ENCODE data around the gene KCNH5. TPM values are rescaled to one million over a fixed set of nuclear protein-coding genes. Genes with fewer than 3 reads are reported as not detected.
"Not testable (repeated sequence)": the region's sequence is repeated elsewhere in the genome, so short reads cannot be mapped to it uniquely, and the experiment has no call there.

The KCNH5 gene
- total RNA-seq, 1 donor from 2014 or later: 0.29 TPM

DNA sequence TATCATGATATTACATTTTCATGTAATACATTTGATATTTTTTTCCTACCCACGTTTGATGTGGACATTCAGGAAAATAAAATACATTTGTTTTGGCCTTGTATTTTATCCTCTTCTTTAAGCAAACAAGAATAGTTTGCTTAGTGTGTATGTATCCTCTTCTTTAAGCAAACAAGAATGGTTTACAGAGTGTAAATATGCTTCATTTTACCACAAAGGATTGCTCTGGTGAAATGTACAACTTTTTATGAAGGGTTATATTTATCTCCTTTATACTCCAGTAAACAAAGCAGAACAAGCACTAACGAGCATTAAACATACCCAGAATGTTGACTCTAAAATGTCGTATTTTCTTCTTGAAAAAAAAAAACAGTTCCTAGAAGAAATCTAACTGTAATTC is 244.7 kb downstream of the KCNH5 start:
- intact Hi-C loops (cut with DNase I): no loop called here
- no peak for ATAC-seq

DNA sequence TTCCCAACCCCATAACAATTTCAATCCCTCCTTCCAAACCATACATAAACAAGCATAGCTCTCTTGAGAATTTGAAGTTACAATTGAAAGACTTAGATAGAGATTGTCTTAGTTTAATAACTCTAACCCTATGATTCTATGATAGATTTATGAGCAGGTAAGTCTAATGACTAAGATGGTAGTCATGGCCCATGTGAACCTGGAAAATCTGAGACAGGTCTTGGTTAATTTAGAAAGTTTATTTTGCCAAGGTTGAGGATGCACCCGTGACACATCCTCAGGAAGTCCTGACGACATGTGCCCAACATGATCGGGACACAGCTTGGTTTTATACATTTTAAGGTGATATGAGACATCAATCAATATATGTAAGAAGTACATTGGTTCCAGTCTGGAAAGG is 248.8 kb downstream of the KCNH5 start:
- intact Hi-C loops (cut with DNase I): no loop called here
- ATAC-seq (no peak), DNase-seq (no peak)
- no peak overlapping the region for H3K4me3 ChIP-seq
- H3K9me3 ChIP-seq: no peaks in the 10 kb centered on the region
- no peaks in the 10 kb centered on the region for H3K4me1 ChIP-seq
- H3K27ac ChIP-seq: no peak overlapping the region
- TF ChIP-seq, protein P1, sequence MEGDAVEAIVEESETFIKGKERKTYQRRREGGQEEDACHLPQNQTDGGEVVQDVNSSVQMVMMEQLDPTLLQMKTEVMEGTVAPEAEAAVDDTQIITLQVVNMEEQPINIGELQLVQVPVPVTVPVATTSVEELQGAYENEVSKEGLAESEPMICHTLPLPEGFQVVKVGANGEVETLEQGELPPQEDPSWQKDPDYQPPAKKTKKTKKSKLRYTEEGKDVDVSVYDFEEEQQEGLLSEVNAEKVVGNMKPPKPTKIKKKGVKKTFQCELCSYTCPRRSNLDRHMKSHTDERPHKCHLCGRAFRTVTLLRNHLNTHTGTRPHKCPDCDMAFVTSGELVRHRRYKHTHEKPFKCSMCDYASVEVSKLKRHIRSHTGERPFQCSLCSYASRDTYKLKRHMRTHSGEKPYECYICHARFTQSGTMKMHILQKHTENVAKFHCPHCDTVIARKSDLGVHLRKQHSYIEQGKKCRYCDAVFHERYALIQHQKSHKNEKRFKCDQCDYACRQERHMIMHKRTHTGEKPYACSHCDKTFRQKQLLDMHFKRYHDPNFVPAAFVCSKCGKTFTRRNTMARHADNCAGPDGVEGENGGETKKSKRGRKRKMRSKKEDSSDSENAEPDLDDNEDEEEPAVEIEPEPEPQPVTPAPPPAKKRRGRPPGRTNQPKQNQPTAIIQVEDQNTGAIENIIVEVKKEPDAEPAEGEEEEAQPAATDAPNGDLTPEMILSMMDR (IDR thresholded peaks at IDR 0.05): no peak
- H3K36me3 ChIP-seq: no peaks in the 10 kb centered on the region
- no peaks in the 10 kb centered on the region for H3K27me3 ChIP-seq

More for the DNA sequence above, 244.7 kb downstream of the KCNH5 start:
- Histone ChIP-seq H3K4me1 (no peaks in the 10 kb centered on the region), H3K4me3 (no peak overlapping the region), H3K36me3 (no peaks in the 10 kb centered on the region), H3K27me3 (no peaks in the 10 kb centered on the region), H3K9me3 (no peaks in the 10 kb centered on the region), H3K27ac (no peak overlapping the region)
- no peak for DNase-seq
- TF ChIP-seq, protein P1 (IDR thresholded peaks at IDR 0.05): no peak

DNA sequence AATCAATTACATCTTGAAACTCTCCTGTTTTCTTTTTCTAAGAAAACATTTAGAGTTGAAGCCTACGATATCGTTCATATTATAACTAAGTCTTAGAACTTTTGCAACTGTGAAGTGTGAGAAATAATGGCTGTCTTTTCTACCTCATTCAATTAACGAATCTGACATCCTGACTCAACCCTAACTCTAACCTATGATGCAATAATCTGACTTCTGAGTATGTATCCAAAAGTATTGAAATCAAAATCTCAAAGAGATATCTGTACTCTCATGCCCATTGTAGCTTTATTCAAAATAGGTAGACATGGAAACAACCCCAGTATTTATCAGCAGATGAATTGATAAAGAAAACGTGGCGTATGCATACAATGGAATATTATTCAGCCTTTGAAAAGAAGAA is 252.7 kb downstream of the KCNH5 start:
- H3K27ac ChIP-seq: no peak overlapping the region
- H3K4me1 ChIP-seq: no peaks in the 10 kb centered on the region
- intact Hi-C loops (cut with DNase I): no loop called here
- no peaks in the 10 kb centered on the region for H3K9me3 ChIP-seq
- no peak overlapping the region for H3K4me3 ChIP-seq
- H3K27me3 ChIP-seq: no peaks in the 10 kb centered on the region
- no peak for DNase-seq
- ATAC-seq: no peak
- TF ChIP-seq, protein P1 (IDR thresholded peaks at IDR 0.05): no peak
- H3K36me3 ChIP-seq: no peaks in the 10 kb centered on the region

DNA sequence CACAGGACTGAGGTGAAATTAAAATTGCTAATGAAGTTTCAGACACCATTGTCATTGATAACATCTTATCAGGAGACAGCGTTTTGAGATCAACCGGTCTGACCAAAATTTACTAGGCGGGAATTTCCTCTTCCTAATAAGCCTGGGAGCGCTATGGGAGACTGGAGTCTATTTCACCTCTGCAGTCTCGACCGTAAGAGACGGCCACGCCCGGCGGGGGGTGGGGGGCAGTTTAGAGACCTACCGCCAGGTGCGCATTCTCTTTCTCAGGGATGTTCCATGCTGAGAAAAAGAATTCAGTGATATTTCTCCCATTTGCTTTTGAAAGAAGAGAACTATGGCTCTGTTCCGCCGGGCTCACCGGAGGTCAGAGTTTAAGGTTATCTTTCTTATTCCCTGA is 263.9 kb downstream of the KCNH5 start:
- DNase-seq; H3K4me1 ChIP-seq; H3K27me3 ChIP-seq; intact Hi-C loops (cut with DNase I); H3K4me3 ChIP-seq; H3K27ac ChIP-seq; ATAC-seq; H3K36me3 ChIP-seq; H3K9me3 ChIP-seq: not testable (repeated sequence)

DNA sequence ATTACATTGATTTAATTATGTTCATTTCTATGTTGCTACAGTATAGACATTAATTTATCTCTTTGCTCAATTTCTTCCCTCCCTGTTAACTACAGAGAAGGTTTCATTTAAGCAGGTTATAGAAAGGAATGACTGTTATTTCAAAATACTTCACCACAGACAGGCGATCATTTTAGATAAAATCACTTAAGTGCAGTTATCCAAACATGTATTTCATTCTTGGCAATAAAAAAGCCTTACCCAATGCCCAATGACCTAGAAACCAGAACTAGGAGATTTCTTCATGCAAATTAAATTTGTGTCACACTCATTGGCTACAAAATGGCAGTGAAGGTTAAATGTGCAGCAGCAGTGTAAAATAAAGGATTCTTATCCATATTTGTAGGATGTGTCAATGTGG is 266.4 kb downstream of the KCNH5 start:
- Histone ChIP-seq H3K4me3 (no peak overlapping the region), H3K36me3 (no peaks in the 10 kb centered on the region), H3K4me1 (peaks cover 4% of the 10 kb centered on the region), H3K27me3 (no peaks in the 10 kb centered on the region), H3K27ac (no peak overlapping the region), H3K9me3 (no peaks in the 10 kb centered on the region)
- peak; percentile 62 for ATAC-seq
- TF ChIP-seq, protein P1 (IDR thresholded peaks at IDR 0.05): no peak
- DNase-seq: no peak
- intact Hi-C loops (cut with DNase I): no loop called here

GRCh38 chr14:62778310-62778709 is 266.9 kb downstream of the KCNH5 start:
- Histone ChIP-seq H3K27ac (no peak overlapping the region), H3K27me3 (no peaks in the 10 kb centered on the region), H3K36me3 (no peaks in the 10 kb centered on the region), H3K4me3 (no peak overlapping the region), H3K4me1 (peaks cover 4% of the 10 kb centered on the region), H3K9me3 (no peaks in the 10 kb centered on the region)
- no peak for ATAC-seq
- TF ChIP-seq, protein P1 (IDR thresholded peaks at IDR 0.05): no peak
- intact Hi-C loops (cut with DNase I): no loop called here
- no peak for DNase-seq

Measured in upper lobe of right lung (tissue), 1 donor.